GOT3 (cell line): ENCODE measurements around the gene PGBD2.
"Not testable (repeated sequence)": the region's sequence is repeated elsewhere in the genome, so short reads cannot be mapped to it uniquely, and the experiment has no call there.

Experiments
- DNase-seq: peaks from one replicate; lab custom pipeline; 2025; ENCODE audit warnings: mixed read lengths; lab: John Stamatoyannopoulos, UW

The PGBD2 gene

DNA sequence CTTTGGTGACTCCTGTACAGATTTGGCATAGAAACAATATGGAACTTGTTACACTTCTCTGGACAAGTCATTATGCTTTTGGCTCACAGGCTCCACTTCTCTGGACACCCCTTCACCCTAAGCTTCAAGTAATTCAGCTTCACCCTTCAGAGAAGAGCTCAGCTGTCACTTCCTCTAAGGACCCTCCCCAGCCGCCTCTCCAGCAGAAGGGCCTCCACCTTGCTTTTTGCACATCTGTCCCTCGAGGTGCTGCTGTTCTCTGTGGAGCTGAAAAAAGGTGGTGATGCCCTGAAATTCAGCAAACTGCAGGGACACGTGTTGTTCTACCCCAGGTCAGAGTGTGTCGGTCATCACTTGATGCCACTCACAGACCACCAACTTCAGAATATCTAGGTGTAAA, 19.8 kb downstream of the PGBD2 start:
- not testable (repeated sequence) for DNase-seq

DNA sequence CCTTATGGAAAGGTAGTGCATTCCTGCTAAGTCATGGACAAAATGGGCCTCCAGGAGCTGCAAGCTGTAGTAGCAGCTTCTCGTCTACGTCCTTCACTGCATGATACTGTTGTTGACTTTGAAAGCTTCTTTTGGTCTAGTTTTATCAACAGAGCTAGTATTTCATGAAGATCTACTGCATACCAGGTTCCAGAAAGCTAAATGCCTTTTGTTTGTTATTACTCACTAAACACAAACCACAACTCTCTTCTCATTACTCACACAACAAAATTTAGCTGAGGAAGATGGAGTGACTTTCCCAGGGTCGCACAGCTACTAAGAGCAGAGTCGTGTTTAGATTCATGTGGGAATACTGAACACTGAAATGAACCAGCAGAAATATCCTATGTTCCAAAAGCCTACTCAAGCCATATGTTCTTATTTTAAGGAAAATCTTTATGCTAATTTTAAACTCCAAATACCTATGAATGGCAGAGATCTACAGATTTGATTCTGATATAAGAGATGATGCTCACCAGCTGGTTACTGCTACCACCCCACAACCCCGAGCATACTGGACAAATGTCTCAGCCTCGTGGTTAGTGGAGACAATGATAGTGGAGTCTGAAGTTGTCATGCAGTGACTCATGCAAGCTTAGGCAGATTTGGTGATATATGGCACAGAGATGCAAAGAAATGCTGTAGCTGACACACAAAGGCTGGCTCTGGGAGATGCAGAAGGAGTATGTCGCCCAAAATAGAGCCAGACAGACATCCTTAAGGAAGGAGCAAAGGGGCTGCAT, 20.6 kb downstream of the PGBD2 start:
- DNase-seq, result no peak

DNA sequence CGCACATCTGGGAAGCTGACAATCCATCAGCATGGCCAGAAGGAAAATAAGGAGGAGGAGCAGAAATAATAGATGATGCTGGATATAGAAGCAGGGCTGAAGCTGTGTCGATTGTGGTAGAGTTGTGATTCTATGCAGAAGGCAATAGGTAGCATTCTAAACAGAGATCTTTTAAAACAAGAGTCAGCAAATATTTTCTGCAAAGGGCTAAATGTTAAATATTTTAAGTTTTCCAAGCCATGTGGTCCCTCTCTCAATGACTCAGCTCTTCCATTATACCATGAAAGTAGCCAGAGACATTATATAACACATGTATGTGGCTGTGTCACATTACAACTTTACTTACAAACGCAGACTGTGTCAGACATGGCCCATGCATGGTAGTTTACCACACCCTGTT, 21.2 kb downstream of the PGBD2 start:
- DNase-seq, result not testable (repeated sequence)

DNA sequence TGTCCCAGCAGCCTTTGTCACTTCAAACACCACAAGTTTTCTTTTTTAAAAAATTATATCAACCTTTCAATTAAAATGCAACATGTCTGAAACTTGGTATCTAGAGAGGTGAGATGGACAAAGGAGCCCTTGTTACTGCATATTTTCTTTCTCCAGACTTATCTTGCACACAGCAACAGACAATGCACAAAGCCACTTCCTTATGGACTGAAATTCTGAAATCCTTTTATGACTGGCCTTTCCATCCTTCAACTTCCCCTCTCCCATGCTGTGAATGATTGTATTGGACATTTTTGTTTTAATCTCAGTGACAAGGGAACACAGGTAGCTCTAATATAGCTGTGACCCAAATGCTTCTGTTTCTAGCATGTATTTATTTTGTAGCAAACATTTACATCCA, 22.1 kb downstream of the PGBD2 start:
- not testable (repeated sequence) for DNase-seq

DNA sequence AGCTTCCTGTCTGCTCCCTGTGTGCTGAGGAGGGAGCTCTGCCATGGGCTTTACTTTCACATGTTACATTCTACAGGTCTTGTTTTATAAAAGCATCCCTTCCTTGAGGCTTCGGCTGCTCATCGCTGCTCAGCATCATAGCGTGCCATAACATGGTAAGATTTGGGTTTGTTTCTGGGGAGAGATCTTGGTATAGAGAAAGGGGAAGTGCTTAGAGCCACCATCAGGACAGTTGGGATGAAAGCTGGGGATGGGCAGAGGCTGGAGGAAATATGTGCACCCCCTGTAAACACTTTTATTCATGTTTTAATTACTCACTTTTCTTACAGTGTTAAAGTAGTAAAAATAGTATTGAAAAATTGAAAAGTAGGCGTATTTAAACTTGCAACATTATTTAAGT, 24.0 kb downstream of the PGBD2 start:
- DNase-seq, result not testable (repeated sequence)

DNA sequence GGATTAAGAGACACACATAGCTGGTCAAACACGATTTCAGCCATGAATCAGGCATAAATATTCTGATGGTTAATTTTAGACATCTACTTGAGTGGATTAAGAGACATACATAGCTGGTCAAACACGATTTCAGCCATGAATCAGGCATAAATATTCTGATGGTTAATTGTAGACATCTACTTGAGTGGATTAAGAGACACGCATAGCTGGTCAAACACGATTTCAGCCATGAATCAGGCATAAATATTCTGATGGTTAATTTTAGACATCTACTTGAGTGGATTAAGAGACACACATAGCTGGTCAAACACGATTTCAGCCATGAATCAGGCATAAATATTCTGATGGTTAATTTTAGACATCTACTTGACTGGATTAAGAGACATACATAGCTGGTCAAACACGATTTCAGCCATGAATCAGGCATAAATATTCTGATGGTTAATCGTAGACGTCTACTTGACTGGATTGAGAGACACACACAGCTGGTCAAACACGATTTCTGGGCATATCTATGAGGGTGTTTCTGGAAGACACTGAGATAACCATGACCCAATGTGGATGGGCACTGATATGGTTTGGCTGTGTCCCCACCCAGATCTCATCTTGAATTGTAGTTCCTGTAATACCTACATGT, 32.3 kb downstream of the PGBD2 start:
- not testable (repeated sequence) for DNase-seq

DNA sequence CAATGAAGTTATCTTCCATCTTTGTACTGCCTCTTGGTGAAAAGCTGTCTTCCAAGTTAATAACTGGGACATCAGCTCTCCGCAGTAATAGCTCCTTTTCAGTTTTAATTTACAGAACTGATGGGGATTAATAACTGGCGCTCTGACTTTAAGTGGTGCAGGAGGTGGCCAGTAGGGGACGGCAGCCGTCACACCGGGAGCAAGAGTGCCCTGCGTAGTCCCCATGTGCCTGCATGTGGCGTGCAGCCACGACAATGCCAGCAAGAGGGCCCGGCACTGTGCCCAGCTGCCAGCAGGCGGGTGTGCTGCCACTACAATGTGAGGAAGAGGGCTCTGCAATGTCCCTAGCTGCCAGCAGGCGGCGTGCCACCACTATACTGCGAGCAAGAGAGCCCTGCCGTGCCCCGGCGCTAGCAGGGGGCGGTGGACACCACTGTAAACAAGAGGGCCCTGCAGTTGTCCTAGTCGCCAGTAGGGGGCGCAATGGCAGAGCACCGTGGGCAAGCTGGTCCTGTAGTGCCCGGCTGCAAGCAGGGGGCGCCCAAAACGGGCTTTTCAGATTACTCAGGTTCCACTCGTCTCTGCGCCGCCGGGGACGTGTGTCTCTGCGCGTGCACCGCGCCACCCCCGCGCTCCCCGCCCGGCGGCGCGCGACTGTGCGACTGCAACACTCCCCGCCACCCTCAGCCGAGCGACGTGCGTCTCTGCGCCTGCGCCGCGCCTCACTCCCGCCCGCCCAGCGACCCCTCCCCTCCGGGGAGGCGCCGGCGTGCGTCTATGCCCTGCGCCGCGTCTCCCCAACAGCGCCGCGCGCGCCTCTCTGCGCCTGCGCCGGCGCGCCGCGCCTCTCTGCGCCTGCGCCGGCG, 38.3 kb downstream of the PGBD2 start:
- not testable (repeated sequence) for DNase-seq

DNA sequence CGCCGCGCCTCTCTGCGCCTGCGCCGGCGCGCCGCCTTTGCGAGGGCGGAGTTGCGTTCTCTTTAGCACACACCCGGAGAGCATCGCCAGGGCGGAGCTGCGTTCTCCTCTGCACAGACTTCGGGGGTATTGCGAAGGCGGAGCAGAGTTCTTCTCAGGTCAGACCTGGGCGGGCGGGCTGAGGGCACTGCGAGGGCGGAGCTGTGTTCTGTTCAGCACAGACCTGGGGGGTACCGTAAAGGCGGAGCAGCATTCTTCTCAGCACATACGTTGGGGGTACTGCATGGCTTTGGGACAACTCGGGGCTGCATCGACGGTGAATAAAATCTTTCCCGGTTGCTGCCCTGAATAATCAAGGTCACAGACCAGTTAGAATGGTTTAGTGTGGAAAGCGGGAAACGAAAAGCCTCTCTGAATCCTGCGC, 39.0 kb downstream of the PGBD2 start:
- not testable (repeated sequence) for DNase-seq

DNA sequence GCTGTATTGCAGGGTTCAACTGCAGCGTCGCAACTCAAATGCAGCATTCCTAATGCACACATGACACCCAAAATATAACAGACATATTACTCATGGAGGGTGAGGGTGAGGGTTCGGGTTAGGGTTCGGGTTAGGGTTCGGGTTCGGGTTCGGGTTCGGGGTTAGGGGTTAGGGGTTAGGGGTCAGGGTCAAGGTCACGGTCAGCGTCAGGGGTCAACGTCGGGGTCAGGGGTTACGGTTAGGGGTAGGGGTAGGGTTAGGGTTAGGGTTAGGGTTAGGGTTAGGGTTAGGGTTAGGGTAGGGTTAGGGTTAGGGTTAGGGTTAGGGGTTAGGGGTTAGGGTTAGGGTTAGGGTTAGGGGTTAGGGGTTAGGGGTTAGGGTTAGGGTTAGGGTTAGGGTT, 39.4 kb downstream of the PGBD2 start:
- not testable (repeated sequence) for DNase-seq

DNA sequence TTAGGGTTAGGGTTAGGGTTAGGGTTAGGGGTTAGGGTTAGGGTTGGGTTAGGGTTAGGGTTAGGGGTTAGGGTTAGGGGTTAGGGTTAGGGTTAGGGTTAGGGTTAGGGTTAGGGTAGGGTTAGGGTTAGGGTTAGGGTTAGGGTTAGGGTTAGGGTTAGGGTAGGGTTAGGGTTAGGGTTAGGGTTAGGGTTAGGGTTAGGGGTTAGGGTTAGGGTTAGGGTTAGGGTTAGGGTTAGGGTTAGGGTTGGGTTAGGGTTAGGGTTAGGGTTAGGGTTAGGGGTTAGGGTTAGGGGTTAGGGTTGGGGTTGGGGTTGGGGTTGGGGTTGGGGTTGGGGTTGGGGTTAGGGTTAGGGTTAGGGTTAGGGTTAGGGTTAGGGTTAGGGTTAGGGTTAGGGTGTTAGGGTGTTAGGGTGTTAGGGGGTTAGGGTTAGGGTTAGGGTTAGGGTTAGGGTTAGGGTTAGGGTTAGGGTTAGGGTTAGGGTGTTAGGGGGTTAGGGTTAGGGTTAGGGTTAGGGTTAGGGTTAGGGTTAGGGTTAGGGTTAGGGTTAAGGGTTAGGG, 39.9 kb downstream of the PGBD2 start:
- DNase-seq, result not testable (repeated sequence)
